Subcutaneous abdominal adipose tissue (tissue), 5 donors: Measurements from ENCODE around the gene NPBWR2.

Experiments used
- H3K27ac ChIP-seq: one replicate; pipeline ENCODE4 v1.7.0; 2013; ENCODE audit warnings: low read depth, mild to moderate bottlenecking, inconsistent platforms, low read length, moderate library complexity
- H3K27me3 ChIP-seq, 5 donors: one replicate each; pipeline ENCODE4 v1.7.0; 2013; ENCODE audit warnings: low read length in 5 of 5, inconsistent platforms in 1 of 5; ENCODE audit not compliant: control insufficient read depth in 5 of 5, insufficient read depth in 4 of 5
- H3K36me3 ChIP-seq, 5 donors: one replicate each; pipeline ENCODE4 v1.7.0; 2013; ENCODE audit warnings: low read length in 5 of 5; ENCODE audit not compliant: control insufficient read depth in 5 of 5, insufficient read depth in 5 of 5
- H3K4me1 ChIP-seq, 5 donors: one replicate each; pipeline ENCODE4 v1.7.0; 2013; ENCODE audit warnings: low read length in 5 of 5, mild to moderate bottlenecking in 3 of 5, moderate library complexity in 1 of 5; ENCODE audit not compliant: control insufficient read depth in 5 of 5, insufficient read depth in 5 of 5
- H3K4me3 ChIP-seq, 5 donors: one replicate each; pipeline ENCODE4 v1.7.0; 2013; ENCODE audit warnings: low read length in 5 of 5, low read depth in 1 of 5
- H3K9ac ChIP-seq, 5 donors: one replicate each; pipeline ENCODE4 v1.7.0; 2013; ENCODE audit warnings: low read length in 5 of 5, mild to moderate bottlenecking in 4 of 5, moderate library complexity in 3 of 5
- H3K9me3 ChIP-seq, 5 donors: one replicate each; pipeline ENCODE4 v1.7.0; 2013; ENCODE audit warnings: low read length in 5 of 5; ENCODE audit not compliant: control insufficient read depth in 5 of 5
- donor health status: healthy.
- donor health status: healthy.
- donor health status: healthy.
- donor health status: healthy.
- donor health status: healthy.

The NPBWR2 gene

DNA sequence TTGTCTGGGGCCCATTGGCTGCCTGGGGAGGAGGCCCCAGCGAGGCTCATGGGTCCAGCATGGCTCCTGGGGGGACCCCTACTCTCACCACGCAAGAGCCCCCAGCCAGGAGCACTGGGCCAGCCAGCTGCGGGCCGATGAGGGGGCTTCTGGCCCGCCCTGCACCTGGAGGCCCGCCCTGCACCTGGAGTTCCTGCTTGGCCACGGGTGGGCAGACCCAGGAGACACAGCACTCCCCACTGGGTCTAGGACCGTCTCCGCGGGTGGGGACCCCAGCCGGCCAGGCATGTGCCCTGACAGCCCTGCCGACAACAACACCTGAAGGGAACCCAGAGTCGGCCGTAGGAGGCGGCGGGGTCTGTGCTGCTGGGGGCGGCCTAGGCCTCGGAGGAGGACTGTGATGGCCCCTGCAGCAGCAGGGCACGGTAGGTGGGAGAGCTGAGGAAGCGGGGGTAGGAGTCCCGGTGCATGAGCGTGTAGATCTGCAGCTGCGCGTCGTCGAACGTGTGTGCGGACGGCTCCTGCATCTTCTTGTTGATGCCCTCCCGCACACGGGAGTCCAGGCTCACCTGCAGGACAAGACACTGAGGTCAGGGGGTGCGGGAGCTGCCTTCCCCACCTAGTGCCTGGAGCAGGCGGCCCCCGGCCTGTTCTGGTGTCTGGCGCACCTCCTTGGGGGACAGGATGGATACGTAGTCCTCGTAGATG, 33.7 kb downstream of the NPBWR2 start:
- H3K4me1 ChIP-seq, result peaks cover 0 to 33% (median 18%) of the 10 kb centered on the region in 5 donors
- H3K36me3 ChIP-seq, result peaks cover 0 to 34% (median 22%) of the 10 kb centered on the region in 5 donors
- H3K27ac ChIP-seq, result no peak overlapping the region
- H3K4me3 ChIP-seq, result no peak overlapping the region
- no peak overlapping the region for H3K9ac ChIP-seq
- no peaks in the 10 kb centered on the region for H3K27me3 ChIP-seq
- H3K9me3 ChIP-seq, result no peaks in the 10 kb centered on the region

DNA sequence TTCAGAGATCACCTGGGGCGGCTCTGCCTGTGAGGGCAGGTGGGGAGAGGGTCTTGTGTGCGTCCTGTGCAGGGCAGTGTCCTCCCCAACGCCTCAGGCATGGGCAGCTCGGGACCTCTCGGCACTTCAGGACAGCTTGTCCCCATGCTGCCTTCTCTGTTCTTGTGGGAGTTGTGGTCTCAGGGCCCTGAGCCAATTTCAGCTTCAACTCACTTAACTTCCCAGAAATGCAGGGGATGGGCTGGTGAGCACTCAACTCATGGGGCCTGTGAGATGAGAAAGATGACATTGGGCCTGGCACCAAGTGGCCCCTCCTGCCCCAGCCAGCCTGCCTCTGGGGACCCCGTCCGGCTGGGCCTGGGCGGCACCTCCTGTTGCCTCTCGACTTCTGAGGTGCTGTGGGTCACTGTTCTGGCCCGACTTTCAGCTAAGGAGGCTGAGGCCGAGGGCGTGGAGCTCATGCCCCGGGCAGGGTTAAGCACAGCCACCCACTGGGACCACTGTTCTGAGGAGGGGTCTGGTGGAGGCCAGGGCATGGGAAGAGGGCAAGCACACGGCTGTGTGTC, 34.8 kb downstream of the NPBWR2 start:
- Histone ChIP-seq H3K4me1 (peaks cover 0 to 22% (median 8%) of the 10 kb centered on the region in 5 donors), H3K27me3 (no peaks in the 10 kb centered on the region), H3K36me3 (peaks cover 0 to 34% (median 22%) of the 10 kb centered on the region in 5 donors), H3K4me3 (no peak overlapping the region), H3K9me3 (no peaks in the 10 kb centered on the region), H3K27ac (no peak overlapping the region), H3K9ac (no peak overlapping the region)

DNA sequence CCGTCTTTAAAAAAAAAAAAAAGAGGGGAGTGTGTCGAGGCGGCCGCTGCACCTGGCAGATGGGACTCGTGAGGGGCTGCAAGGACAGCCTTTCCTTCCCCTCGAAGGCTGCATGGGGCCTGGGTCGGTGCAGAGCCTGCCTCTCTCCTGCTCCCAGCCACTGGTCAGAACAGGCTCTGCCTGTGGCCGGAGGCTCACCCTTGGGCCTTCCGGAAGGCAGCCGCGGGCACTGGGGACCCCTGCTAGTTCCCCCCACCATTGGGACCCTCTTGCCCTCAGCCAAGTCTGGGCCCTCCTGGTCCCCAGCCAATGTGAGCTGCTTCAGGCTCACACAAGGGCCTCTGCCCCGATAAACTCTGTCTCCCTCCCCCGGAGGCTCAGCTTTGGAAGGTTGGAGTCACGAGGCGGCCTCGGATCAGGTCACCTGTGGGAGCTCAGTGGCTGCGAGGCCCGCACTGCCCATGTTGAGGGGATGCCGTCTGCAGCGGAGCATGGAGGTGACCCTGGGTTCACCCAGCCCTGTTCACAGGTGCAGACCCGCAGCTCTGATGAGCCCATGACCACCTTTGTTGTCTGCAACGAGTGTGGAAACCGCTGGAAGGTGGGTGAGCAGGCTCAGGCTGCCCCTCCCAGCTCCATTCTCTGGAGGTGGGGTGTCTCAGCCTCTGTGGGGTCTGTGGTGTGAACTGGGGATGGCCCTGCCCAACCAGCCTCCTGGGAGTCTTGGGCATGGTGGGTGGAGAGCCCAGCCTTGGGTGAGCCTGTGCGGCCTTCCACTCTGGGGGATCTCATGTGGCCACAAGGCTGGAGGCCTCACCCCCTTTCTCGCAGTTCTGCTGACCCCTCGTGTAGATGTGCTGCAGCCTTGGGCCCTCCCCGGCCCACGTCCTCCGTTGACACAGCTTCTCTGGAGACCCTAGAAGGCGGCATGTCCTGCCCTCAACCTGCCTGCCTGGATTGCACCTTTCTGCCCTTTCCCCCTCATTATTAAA, 35.7 kb downstream of the NPBWR2 start:
- Histone ChIP-seq H3K9me3 (no peaks in the 10 kb centered on the region), H3K4me3 (no peak overlapping the region), H3K27me3 (no peaks in the 10 kb centered on the region), H3K27ac (no peak overlapping the region), H3K36me3 (peaks cover 0 to 34% (median 22%) of the 10 kb centered on the region in 5 donors), H3K9ac (no peak overlapping the region), H3K4me1 (peaks cover 0 to 14% (median 6%) of the 10 kb centered on the region in 5 donors)

DNA sequence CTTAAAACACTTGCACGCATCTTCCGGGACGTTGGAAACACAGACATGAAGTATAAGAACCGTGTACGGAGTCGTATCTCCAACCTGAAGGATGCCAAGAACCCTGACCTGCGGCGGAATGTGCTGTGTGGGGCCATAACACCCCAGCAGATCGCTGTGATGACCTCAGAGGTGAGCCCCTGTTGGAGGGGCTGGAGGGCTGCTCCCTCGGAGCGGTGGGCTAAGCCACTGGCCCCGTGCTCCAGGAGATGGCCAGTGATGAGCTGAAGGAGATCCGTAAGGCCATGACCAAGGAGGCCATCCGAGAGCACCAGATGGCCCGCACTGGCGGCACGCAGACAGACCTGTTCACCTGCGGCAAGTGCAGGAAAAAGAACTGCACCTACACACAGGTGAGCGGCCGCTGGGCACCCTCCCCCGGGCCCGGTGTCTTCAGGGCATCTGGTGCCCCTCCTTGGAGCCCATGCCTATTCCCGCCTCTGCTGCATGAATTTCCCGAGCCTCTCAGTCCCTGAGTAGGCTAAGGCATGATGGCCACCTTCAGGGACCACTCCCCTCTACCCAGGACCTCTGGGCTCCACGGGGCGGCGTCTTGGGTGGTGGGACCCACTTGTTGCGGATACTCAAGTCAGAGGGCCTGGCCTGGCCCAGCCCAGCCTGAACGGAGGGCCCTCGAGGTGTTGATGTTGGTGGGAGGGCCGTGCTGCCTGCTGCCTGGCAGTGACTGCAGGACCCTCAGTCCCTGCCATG, 36.9 kb downstream of the NPBWR2 start:
- H3K4me1 ChIP-seq, result peaks cover 0 to 19% (median 0%) of the 10 kb centered on the region in 5 donors
- H3K4me3 ChIP-seq, result no peak overlapping the region
- no peak overlapping the region for H3K27ac ChIP-seq
- no peak overlapping the region for H3K9ac ChIP-seq
- H3K9me3 ChIP-seq, result no peaks in the 10 kb centered on the region
- H3K36me3 ChIP-seq, result peaks cover 0 to 33% (median 22%) of the 10 kb centered on the region in 5 donors
- H3K27me3 ChIP-seq, result peaks cover 0 to 6% (median 0%) of the 10 kb centered on the region in 5 donors

DNA sequence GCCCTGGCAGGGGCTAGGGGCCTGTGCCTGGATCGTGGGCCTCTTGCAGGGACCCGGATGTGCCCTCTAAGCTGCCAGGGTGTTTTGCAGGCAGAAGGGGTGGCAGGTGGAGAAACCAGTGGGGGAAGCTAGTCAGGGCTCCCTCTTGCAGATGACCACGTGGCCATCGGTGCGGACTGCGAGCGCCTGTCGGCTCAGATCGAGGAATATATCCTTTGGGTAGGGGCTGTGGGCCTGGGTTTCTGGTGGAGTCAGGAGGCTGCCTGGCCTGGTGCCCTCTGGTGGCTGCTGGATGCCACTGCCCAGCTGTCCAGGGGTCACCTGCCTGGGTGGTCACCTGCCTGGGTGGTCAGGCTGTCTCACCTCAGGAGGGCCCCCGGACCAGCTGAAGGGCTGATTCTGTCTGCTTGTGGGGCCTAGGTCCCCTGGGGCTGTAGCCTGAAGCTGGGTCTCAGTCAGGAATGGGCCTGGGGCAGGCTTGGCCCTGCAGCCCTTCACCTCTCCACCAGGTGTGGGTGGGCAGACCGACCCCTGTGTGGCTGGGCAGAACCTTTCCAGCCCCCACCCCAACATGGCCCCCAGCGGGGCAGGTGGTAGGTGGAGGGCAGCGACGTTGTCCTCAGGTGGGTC, 37.6 kb downstream of the NPBWR2 start:
- no peak overlapping the region for H3K9ac ChIP-seq
- H3K27ac ChIP-seq, result no peak overlapping the region
- peaks cover 0 to 31% (median 18%) of the 10 kb centered on the region in 5 donors for H3K36me3 ChIP-seq
- no peak overlapping the region for H3K4me3 ChIP-seq
- no peaks in the 10 kb centered on the region for H3K9me3 ChIP-seq
- peaks cover 0 to 6% (median 0%) of the 10 kb centered on the region in 5 donors for H3K27me3 ChIP-seq
- peaks cover 0 to 24% (median under 1%) of the 10 kb centered on the region in 5 donors for H3K4me1 ChIP-seq

DNA sequence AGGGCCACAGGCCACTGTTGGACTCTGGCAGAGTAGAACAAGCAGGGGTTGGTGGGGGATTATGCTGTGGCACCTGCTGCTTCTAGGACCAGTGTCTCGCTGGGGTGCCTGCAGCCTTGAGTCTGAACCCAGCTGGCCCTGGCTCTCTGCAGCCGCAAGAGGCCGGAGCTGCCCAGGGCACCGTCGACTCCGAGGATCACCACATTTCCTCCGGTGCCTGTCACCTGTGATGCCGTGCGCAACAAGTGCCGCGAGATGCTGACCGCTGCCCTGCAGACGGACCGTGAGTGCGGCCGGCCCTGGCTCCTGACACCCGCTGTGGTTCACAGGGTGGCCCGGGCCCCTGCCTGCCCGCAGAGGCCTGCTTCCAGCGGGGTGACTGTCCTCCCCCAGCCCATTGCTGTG, 38.2 kb downstream of the NPBWR2 start:
- Histone ChIP-seq H3K27me3 (peaks cover 0 to 6% (median 0%) of the 10 kb centered on the region in 5 donors), H3K27ac (no peak overlapping the region)

DNA sequence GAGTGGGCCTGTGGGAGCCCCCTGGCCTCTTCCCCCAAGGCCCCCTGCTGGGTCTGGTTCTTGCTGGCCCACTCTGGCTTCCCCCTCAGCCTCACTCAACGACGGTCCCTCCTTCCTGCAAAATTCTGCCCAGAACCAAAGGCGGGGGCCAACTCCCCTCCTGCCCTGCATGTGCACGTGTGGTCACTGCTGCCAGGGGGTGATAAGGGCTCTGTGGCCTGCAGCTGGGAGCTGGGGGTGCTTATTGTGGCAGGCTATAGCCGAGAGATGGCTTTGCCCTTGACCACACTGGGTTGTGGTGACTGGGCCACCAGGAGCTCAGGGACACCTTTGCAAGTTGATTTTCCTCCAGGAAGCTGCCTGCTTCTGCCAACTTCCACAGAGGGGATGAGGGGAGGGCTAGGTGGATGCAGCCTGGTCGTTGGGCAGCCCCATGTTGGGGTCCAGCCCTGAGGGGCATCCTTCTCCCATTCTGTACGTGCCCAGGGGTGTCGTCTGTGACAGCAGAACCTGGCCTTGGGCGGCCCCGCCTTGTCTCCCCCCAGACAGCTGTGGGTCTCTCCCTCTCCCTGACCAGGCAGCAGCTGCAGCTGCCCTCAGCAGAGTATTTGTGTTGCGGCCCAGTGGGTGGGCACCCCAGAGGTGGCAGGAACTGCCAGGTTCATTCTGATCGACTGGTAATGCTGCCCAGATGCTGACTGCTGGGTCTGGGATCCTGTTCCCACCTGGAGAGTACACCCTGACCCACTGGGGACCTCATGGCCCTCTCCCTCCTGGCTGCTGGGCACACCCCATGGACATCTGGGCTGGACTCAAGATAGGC, 38.8 kb downstream of the NPBWR2 start:
- Histone ChIP-seq H3K27me3 (peaks cover 0 to 6% (median 0%) of the 10 kb centered on the region in 5 donors), H3K4me1 (peaks cover 0 to 34% (median 11%) of the 10 kb centered on the region in 5 donors), H3K4me3 (no peak overlapping the region), H3K36me3 (peaks cover 0 to 20% (median 13%) of the 10 kb centered on the region in 5 donors), H3K9ac (no peak overlapping the region), H3K27ac (no peak overlapping the region), H3K9me3 (no peaks in the 10 kb centered on the region)

More for the DNA sequence above, 38.2 kb downstream of the NPBWR2 start:
- Histone ChIP-seq H3K36me3 (peaks cover 0 to 26% (median 18%) of the 10 kb centered on the region in 5 donors), H3K4me1 (peaks cover 0 to 28% (median 5%) of the 10 kb centered on the region in 5 donors), H3K9me3 (no peaks in the 10 kb centered on the region), H3K9ac (no peak overlapping the region), H3K4me3 (no peak overlapping the region)

DNA sequence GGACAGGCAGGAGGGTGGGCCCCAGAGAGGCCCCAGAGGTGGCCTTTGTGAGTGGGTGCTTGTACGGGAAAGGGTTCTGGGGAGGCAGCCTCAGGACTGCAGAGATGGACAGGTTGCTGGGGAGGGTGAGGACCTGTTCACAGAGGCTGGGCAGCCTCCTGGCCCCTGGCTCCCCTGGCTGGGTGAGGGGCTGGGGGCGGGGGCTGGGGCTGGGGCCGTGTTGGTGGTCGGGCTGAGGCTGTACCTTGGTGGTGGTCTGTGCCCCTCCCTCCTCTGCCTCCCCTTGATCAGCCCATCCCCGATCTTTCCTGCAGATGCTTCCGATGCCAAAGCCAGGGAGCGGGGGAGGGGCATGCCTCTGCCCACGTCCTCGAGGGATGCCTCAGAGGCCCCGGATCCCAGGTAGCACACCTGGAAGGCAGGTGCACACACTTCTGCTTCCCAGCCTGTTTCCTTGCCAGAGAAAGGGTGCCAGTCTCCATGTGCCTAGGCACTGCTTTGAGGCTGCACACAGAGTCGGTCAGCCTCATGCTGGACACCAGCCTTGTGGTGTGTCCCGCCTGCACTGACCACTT, 39.5 kb downstream of the NPBWR2 start:
- H3K36me3 ChIP-seq, result peaks cover 0 to 12% (median 10%) of the 10 kb centered on the region in 5 donors
- H3K27me3 ChIP-seq, result peaks cover 0 to 6% (median 0%) of the 10 kb centered on the region in 5 donors
- H3K4me1 ChIP-seq, result peaks cover 0 to 38% (median 15%) of the 10 kb centered on the region in 5 donors
- H3K9me3 ChIP-seq, result no peaks in the 10 kb centered on the region
- H3K9ac ChIP-seq, result no peak overlapping the region
- H3K27ac ChIP-seq, result no peak overlapping the region
- H3K4me3 ChIP-seq, result no peak overlapping the region
